ENCODE measurements around the gene TMEM209. TPM values are rescaled to one million over a fixed set of nuclear protein-coding genes. Genes with fewer than 3 reads are reported as not detected.
"Not testable (repeated sequence)": the region's sequence is repeated elsewhere in the genome, so short reads cannot be mapped to it uniquely, and the experiment has no call there.

Gene TMEM209
- total RNA-seq, 1 donor from 2014 or later, result 4.2 TPM

GRCh38 chr7:130127404-130127803 is 77.8 kb downstream of the TMEM209 start:
- DNase-seq (ENCODE audit: low read depth in 2 of 2), result no peak

GRCh38 chr7:130126840-130127239 is 78.4 kb downstream of the TMEM209 start:
- not testable (repeated sequence) for DNase-seq (ENCODE audit: low read depth in 2 of 2)

DNA sequence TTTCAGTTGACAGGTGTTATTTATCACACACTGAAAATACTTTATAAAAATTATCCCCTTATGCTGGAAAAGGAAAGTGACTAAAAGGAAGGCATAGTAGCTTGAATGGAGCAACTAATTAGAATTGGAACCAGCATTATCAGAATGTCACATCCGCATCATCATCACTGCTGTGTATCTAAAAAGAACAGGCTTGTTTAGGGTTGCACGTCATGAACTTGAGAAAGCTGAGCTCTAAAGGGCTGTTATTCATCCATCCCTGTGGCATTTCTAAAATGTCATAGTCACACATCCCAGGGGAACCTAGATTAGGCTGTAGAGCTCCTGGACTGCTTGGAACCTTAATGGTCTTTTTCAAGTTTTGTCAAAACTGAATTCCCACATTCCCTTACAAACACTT is 80.5 kb downstream of the TMEM209 start:
- no peak for DNase-seq (ENCODE audit: low read depth in 2 of 2)

- DNase-seq (ENCODE audit: low read depth in 2 of 2), result no peak
These were observed 81.7 kb downstream of the TMEM209 start for GRCh38 chr7:130123501-130123900.

GRCh38 chr7:130118801-130119200 is 86.4 kb downstream of the TMEM209 start:
- no peak for DNase-seq (ENCODE audit: low read depth in 2 of 2)

DNA sequence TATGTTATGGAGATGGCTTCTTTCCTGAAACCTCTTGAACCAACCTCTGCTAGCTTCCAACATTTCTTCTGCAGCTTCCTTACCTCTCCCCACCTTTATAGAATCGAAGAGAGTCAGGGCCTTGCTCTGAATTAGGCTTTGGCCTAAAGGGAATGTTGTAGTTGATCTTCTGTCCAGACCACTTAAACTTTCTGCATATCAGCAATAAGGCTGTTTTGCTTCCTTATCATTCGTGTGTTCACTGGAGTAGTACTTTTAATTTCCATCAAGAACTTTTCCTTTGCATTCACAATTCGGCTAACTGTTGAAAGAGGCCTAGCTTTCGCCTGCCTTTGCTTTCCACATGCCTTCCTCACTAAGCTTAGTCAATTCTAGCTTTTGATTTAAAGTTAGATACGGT is 86.9 kb downstream of the TMEM209 start:
- DNase-seq (ENCODE audit: low read depth in 2 of 2), result no peak

- no peak for DNase-seq (ENCODE audit: low read depth in 2 of 2)
These were observed 90.4 kb downstream of the TMEM209 start for GRCh38 chr7:130114776-130115175.

Other genes starting within 250 kb of the TMEM209 start
- gene ZC3HC1, start 154.0 kb downstream of the TMEM209 start, total RNA-seq, result 12.9 and 13.6 TPM in 2 replicates
- gene KLHDC10, start 134.9 kb downstream of the TMEM209 start, total RNA-seq, result 24.8 and 25.0 TPM in 2 replicates
- not detected in 2 replicates for gene SSMEM1, start 2.5 kb upstream of the TMEM209 start, total RNA-seq
- not detected in 2 replicates for gene CPA2, start 61.5 kb upstream of the TMEM209 start, total RNA-seq
- not detected in 2 replicates for gene CPA4, start 87.8 kb upstream of the TMEM209 start, total RNA-seq
- gene CPA5, start 139.4 kb upstream of the TMEM209 start, total RNA-seq, result not detected in 2 replicates
- not detected in 2 replicates for gene CPA1, start 175.1 kb upstream of the TMEM209 start, total RNA-seq
- 3.3 TPM in 2 replicates for gene CEP41, start 235.6 kb upstream of the TMEM209 start, total RNA-seq

Measured in dermis microvascular lymphatic vessel endothelial cell (primary cell).